ENCODE measurements around the gene NGEF.
A peak's percentile ranks its signal among the peaks of the same experiment; 100 is the strongest.

NGEF gene

DNA sequence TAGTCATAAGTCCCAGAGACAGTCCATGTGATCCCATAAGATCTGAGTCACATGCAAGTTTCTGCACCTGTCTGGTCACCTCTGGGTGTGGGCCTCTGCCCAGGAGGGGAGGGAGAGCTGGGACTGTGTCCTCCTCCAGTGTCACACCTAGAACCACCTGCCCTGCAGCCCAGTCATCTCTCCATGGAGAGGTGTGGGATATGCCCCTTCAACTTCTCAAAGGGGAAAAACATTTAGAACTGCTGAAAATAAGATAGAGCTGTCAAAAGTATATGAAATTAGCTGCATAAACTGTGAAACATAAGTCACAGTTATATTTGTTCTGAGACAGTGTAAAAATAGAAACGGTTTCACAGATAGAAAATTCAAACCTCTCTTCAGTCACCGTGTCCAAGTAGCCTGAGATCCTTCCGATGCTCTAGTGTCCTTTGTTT lies 55.4 kb downstream of the NGEF start:
- DNase-seq (ENCODE audit: low read depth) = peak; percentile 47
- no peak overlapping the region for H3K4me3 ChIP-seq (ENCODE audit: low read length)
- TF ChIP-seq, protein P1, sequence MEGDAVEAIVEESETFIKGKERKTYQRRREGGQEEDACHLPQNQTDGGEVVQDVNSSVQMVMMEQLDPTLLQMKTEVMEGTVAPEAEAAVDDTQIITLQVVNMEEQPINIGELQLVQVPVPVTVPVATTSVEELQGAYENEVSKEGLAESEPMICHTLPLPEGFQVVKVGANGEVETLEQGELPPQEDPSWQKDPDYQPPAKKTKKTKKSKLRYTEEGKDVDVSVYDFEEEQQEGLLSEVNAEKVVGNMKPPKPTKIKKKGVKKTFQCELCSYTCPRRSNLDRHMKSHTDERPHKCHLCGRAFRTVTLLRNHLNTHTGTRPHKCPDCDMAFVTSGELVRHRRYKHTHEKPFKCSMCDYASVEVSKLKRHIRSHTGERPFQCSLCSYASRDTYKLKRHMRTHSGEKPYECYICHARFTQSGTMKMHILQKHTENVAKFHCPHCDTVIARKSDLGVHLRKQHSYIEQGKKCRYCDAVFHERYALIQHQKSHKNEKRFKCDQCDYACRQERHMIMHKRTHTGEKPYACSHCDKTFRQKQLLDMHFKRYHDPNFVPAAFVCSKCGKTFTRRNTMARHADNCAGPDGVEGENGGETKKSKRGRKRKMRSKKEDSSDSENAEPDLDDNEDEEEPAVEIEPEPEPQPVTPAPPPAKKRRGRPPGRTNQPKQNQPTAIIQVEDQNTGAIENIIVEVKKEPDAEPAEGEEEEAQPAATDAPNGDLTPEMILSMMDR (IDR thresholded peaks at IDR 0.05; ENCODE audit: insufficient read depth, low read depth, low read length, missing control alignments) = no peak

DNA sequence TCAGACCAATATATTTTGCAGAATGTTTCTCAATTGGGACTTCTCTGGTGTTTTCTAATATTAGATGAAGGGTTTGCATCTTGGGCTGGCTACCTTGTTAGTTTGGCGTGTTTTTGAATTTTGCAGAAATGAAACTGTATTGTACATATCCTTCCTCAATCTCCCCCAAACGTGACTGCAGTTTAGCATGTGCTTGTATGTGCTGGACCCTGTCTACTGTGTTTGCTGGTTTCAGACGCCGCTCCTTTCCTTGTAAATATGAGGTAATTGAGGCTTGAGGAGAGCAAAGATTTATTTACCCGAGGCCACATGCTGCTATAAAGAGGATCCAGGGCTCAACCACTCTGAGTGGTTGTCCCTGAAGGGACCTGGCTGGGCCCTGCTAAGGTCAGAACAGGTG lies 57.2 kb downstream of the NGEF start:
- DNase-seq (ENCODE audit: low read depth) = no peak
- H3K4me3 ChIP-seq (ENCODE audit: low read length) = no peak overlapping the region
- TF ChIP-seq, protein P1 (IDR thresholded peaks at IDR 0.05; ENCODE audit: insufficient read depth, low read depth, low read length, missing control alignments) = no peak

DNA sequence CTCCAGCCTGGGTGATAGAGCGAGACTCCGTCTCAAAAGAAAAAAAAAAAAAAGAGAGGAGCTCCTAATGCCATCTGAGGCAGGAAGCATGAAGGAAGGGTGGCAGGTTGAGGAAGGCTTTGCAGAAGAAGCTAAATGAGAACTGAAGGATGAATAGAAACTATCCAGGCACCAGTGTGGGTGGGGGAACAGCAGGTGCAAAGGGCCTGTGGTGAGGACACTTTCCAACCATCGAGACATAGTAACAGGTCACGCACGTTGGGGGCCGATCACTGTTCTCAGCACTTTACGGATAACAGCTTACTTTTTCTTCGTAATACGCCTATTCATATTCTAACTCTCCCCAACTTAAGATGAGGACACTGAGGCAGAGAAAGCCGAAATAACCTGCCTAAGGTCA lies 58.4 kb downstream of the NGEF start:
- TF ChIP-seq, protein P1 (IDR thresholded peaks at IDR 0.05; ENCODE audit: insufficient read depth, low read depth, low read length, missing control alignments) = no peak
- no peak for DNase-seq (ENCODE audit: low read depth)
- H3K4me3 ChIP-seq (ENCODE audit: low read length) = no peak overlapping the region

DNA sequence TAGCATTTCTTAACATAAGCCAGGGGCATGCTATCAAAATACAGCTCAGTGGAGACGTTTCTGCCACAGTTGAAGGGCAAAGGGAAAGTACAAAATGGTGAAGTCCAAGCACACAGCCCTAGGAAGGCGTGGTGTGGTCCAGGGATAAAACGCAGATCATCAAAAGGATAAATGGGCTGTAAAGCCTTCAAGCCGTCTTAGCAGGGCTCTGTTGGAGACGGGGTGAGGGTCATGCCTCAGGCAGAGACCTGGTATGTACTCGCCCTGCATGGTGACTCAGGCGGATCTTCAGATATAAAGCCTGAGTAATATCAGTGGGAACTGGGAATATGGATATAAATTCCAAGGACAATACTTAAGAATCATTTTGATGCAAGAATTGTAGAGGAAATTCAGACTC lies 61.2 kb downstream of the NGEF start:
- TF ChIP-seq, protein P1 (IDR thresholded peaks at IDR 0.05; ENCODE audit: insufficient read depth, low read depth, low read length, missing control alignments) = no peak
- H3K4me3 ChIP-seq (ENCODE audit: low read length) = no peak overlapping the region
- DNase-seq (ENCODE audit: low read depth) = peak; percentile 67

DNA sequence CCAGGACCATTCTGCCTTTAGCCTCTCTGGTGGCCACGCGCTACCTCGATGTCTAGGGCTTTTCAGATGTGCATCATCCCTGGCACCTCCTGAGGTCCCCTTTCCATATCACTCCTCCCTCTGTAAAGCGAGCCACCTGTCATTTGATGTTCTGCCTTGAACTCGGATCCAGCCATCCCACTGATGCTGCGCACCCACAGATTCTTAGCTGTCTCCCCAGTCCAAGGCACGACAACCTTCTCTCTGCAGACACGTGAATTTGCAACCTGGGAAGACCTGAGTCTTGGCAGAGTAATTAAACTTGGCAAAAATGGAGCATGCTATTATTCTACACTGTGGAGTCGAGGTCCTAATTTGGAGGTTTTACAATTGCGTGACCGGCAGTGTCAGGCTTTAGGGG lies 61.9 kb downstream of the NGEF start:
- H3K4me3 ChIP-seq (ENCODE audit: low read length) = no peak overlapping the region
- TF ChIP-seq, protein P1 (IDR thresholded peaks at IDR 0.05; ENCODE audit: insufficient read depth, low read depth, low read length, missing control alignments) = no peak
- DNase-seq (ENCODE audit: low read depth) = no peak

DNA sequence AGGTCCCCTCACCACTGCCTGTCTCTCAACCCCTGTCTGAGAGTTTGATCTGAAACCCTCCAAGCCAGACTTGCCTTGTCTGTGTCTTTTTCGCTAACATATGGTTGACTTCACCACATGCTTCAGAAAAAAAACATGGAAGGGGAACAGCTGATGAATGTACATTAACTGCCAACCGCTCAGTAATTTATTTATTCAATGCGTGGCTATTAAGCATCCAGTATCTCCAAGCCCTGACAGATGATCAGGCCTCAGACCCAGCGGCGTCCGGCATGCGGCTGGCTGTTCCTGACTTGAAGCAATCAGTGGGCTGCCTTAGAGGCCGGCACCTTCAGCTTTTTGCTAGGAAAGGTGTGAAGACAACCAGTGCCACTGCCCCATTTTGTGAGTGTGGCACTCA lies 62.3 kb downstream of the NGEF start:
- H3K4me3 ChIP-seq (ENCODE audit: low read length) = no peak overlapping the region
- no peak for DNase-seq (ENCODE audit: low read depth)
- TF ChIP-seq, protein P1 (IDR thresholded peaks at IDR 0.05; ENCODE audit: insufficient read depth, low read depth, low read length, missing control alignments) = no peak

DNA sequence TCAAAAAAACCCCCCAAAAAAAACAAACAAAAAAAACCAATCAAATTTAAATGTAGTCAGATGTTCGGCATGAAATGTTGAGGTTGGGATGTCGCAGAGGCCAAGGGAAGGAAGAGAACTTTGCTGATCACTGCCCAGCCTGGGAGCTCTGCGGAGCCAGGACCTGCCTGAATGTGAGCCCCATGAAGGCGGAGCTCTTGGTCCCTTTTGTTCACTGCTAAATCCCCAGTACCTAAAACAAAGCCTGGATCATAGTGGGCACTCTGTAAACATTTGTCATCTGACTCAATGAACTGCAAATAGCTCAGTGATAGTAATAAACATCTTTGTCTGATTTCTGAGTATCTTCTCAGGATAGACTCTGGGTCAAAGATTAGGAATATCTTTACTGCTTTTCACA lies 64.0 kb downstream of the NGEF start:
- DNase-seq (ENCODE audit: low read depth) = no peak
- TF ChIP-seq, protein P1 (IDR thresholded peaks at IDR 0.05; ENCODE audit: insufficient read depth, low read depth, low read length, missing control alignments) = no peak
- H3K4me3 ChIP-seq (ENCODE audit: low read length) = no peak overlapping the region
